Calu3 (cell line): ENCODE results near the gene RFX6. TPM values are rescaled to one million over a fixed set of nuclear protein-coding genes. Genes with fewer than 3 reads are reported as not detected.

ENCODE experiments used
- BruUV-seq: library from RNA; stranded (reverse); fragments of 400-500 nt; replicated peaks from 2 replicates; lab custom pipeline; 2021; lab: Mats Ljungman, UMichigan
- CTCF ChIA-PET: fragments of 300-600 bp; sonication (Branson Sonifier 250); formaldehyde crosslinking; loops from one replicate; lab custom pipeline; 2022; ENCODE audit warnings: antibody characterized with exemption; lab: Charles Lee
- DNase-seq: peaks from one replicate; pipeline ENCODE4 v3.0.0; 2022
- H3K27ac Mint-ChIP-seq: one replicate; pipeline ENCODE4 v1.8.0; 2022; ENCODE audit warnings: mixed read lengths; ENCODE audit not compliant: unreplicated experiment
- H3K27me3 Mint-ChIP-seq: one replicate; pipeline ENCODE4 v1.8.0; 2022; ENCODE audit warnings: mixed read lengths; ENCODE audit not compliant: unreplicated experiment
- H3K36me3 Mint-ChIP-seq: one replicate; pipeline ENCODE4 v1.8.0; 2022; ENCODE audit warnings: mild to moderate bottlenecking, moderate library complexity, mixed read lengths; ENCODE audit not compliant: insufficient read depth, unreplicated experiment
- H3K4me1 Mint-ChIP-seq: one replicate; pipeline ENCODE4 v1.8.0; 2022; ENCODE audit warnings: mild to moderate bottlenecking, low read depth, mixed read lengths; ENCODE audit not compliant: unreplicated experiment
- H3K4me3 Mint-ChIP-seq: one replicate; pipeline ENCODE4 v1.8.0; 2022; ENCODE audit warnings: mild to moderate bottlenecking, low read depth, moderate library complexity, mixed read lengths; ENCODE audit not compliant: unreplicated experiment
- H3K9me3 Mint-ChIP-seq: one replicate; pipeline ENCODE4 v1.8.0; 2022; ENCODE audit warnings: low read depth, mixed read lengths; ENCODE audit not compliant: unreplicated experiment
- CTCF ChIP-seq: fragments of 200-600 bp; IDR thresholded peaks from one replicate; pipeline ENCODE4 v1.8.0; 2022; ENCODE audit warnings: antibody characterized with exemption; ENCODE audit not compliant: unreplicated experiment
- intact Hi-C: fragments of 100-400 bp; cut with micrococcal nuclease; formaldehyde crosslinking; loops from one replicate; pipeline ENCODE4 v1.10.0; 2022; ENCODE audit not compliant: unreplicated experiment
- total RNA-seq: library from RNA; stranded (reverse); gene quantifications from 2 replicates; pipeline ENCODE4 v1.2.3, GENCODE V29; 2022

The RFX6 gene
- total RNA-seq, 1 experiment from 2014 or later = not detected

GRCh38 chr6:116858060-116858459 lies 19.0 kb upstream of the RFX6 start:
- Mint-ChIP-seq H3K4me3 (no peak overlapping the region), H3K27me3 (no peaks in the 10 kb centered on the region), H3K36me3 (no peaks in the 10 kb centered on the region), H3K4me1 (no peaks in the 10 kb centered on the region), H3K9me3 (peaks cover 2% of the 10 kb centered on the region), H3K27ac (no peak overlapping the region)
- no TSS peak for BruUV-seq
- intact Hi-C loops = no loop called here
- CTCF ChIA-PET = no interaction called here
- no peak for TF ChIP-seq CTCF
- no peak for DNase-seq

GRCh38 chr6:116859264-116859663 lies 17.8 kb upstream of the RFX6 start:
- intact Hi-C loops = no loop called here
- no peak for DNase-seq
- Mint-ChIP-seq H3K9me3 (peaks cover 2% of the 10 kb centered on the region), H3K27ac (no peak overlapping the region), H3K27me3 (no peaks in the 10 kb centered on the region), H3K36me3 (no peaks in the 10 kb centered on the region), H3K4me1 (no peaks in the 10 kb centered on the region), H3K4me3 (no peak overlapping the region)
- BruUV-seq = no TSS peak
- CTCF ChIA-PET = no interaction called here
- TF ChIP-seq CTCF = no peak

DNA sequence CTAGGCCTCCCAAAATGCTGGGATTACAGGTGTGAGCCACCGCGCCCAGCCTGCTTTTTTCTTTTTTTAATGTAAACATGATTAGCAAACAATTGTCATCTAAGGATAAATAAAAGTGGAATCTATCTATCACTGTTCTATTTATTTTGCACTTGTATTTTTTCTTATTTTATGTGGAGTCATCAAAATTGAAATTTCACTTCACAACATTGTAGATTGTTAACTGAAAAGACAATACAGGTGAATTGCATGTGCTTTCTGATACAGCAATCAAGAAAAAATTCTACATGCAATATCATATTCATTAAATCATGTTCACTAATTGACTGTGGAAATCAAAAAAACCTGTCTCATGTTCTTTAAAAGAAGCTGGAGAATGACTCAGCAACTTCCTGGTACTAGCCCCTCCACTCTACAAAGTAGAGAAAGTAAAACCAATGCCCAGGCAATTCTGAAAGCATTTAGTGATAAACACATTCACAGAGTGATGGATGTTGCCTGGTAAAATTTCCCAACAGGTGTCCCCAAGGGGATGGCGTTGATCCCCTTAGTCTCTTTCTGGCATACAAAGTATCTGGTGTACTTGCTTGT lies 10.7 kb upstream of the RFX6 start:
- no peak for DNase-seq
- no peak overlapping the region for H3K27ac Mint-ChIP-seq
- CTCF ChIA-PET = interaction anchor here (0.6 kb wide), 1 partner anchor 100 kb away, joined by 6 read pairs; no protein-coding TSS in a partner anchor
- H3K4me3 Mint-ChIP-seq = no peak overlapping the region
- H3K9me3 Mint-ChIP-seq = peaks cover 7% of the 10 kb centered on the region
- no TSS peak for BruUV-seq
- no peak for TF ChIP-seq CTCF
- H3K36me3 Mint-ChIP-seq = no peaks in the 10 kb centered on the region
- intact Hi-C loops = no loop called here
- H3K4me1 Mint-ChIP-seq = no peaks in the 10 kb centered on the region
- H3K27me3 Mint-ChIP-seq = no peaks in the 10 kb centered on the region

- Mint-ChIP-seq H3K27ac (no peak overlapping the region), H3K36me3 (peaks cover 15% of the 10 kb centered on the region), H3K9me3 (peaks cover 4% of the 10 kb centered on the region), H3K4me3 (no peak overlapping the region), H3K4me1 (no peaks in the 10 kb centered on the region), H3K27me3 (peaks cover 15% of the 10 kb centered on the region)
- DNase-seq = no peak
- intact Hi-C loops = no loop called here
- no peak for TF ChIP-seq CTCF
- no TSS peak for BruUV-seq
- CTCF ChIA-PET = no interaction called here
Observed at GRCh38 chr6:116872771-116873170, 4.3 kb upstream of the RFX6 start.
